Stomach (tissue), 9 donors: ENCODE data around the gene RTN4RL1. TPM values are rescaled to one million over a fixed set of nuclear protein-coding genes. Genes with fewer than 3 reads are reported as not detected.

Source experiments
- DNase-seq, 2 donors: peaks; one replicate each; pipeline versions ENCODE4 v3.0.0 to v3.0.0-alpha.2; 2013 to 2019
- H3K27ac ChIP-seq, 5 donors: fragments of 200-600 bp in 4 of 5; sonication (generic) in 4 of 5; one replicate each; pipeline ENCODE4 v1.5.1; 2013 to 2019; ENCODE audit warnings: mild to moderate bottlenecking in 1 of 5, moderate library complexity in 1 of 5
- H3K27me3 ChIP-seq, 3 donors: fragments of 200-600 bp; sonication (generic); one replicate each; pipeline ENCODE4 v1.5.1; 2017 to 2019; ENCODE audit warnings: mixed run types in 1 of 3
- H3K36me3 ChIP-seq, 4 donors: fragments of 200-600 bp; sonication (generic); 1 replicate in 3 of 4; 2 replicates in 1 of 4; pipeline ENCODE4 v1.5.1; 2016 to 2019
- H3K4me1 ChIP-seq, 4 donors: fragments of 200-600 bp; sonication (generic); one replicate each; pipeline ENCODE4 v1.5.1; 2016 to 2019
- H3K4me3 ChIP-seq, 4 donors: fragments of 200-600 bp; sonication (generic) in 3 of 4; one replicate each; pipeline ENCODE4 v1.5.1; 2016 to 2019; ENCODE audit warnings: mild to moderate bottlenecking in 1 of 4
- H3K9me3 ChIP-seq, 4 donors: fragments of 200-600 bp; sonication (generic); one replicate each; pipeline ENCODE4 v1.5.1; 2016 to 2019
- CTCF ChIP-seq, 7 experiments: fragments of 450-650 bp in 4 of 7; fragments of 200-600 bp in 3 of 7; sonication (generic) in 3 of 7; IDR thresholded peaks; one replicate each; pipeline ENCODE4 v1.5.1; 2016 to 2019; ENCODE audit warnings: antibody characterized with exemption in 7 of 7, control low read depth in 2 of 7, mild to moderate bottlenecking in 1 of 7
- EP300 ChIP-seq: sonication (generic); formaldehyde crosslinking; IDR thresholded peaks from one replicate; pipeline ENCODE4 v1.6.1; 2017; ENCODE audit warnings: antibody characterized with exemption
- POLR2A ChIP-seq, 4 donors: fragments of 450-650 bp; IDR thresholded peaks; one replicate each; pipeline ENCODE4 v1.6.1; 2016; ENCODE audit warnings: antibody characterized with exemption in 4 of 4, control low read depth in 2 of 4, mild to moderate bottlenecking in 1 of 4, moderate library complexity in 1 of 4
- POLR2AphosphoS5 ChIP-seq, 3 donors: sonication (generic); formaldehyde crosslinking; IDR thresholded peaks; one replicate each; pipeline ENCODE4 v1.6.1; 2016; ENCODE audit warnings: antibody characterized with exemption in 3 of 3
- WGBS, 5 donors: extraction: QIAGEN DNeasy Blood & Tissue Kit in 3 of 5; methylation state at CpG; one replicate each; pipeline versions ENCODE4 v1.1.5 to v1.1.7; 2013 to 2018; 5-methylcytosine and 5-hydroxymethylcytosine counted together
- intact Hi-C: fragments of 100-400 bp; cut with DNase I; formaldehyde crosslinking; loops from one replicate; pipeline ENCODE4 v1.15.1; 2023; ENCODE audit warnings: low total_unique reads
- polyA plus RNA-seq, 3 donors: library from polyadenylated mRNA; stranded (reverse); fragments of 200-250 nt; gene quantifications; one replicate each; pipeline ENCODE4 v1.2.3, GENCODE V29; 2013
- total RNA-seq, 5 donors: library from RNA; depleted of rRNA; stranded (reverse); fragments of >200 nt; gene quantifications; one replicate each; pipeline versions ENCODE4 v1.1.0 to v1.2.3, GENCODE V29; 2014 to 2016
- donor health status: healthy with polysubstance abuse.
- donor health status: Bipolar disorder and iron deficiency.
- donor health status: healthy.

The RTN4RL1 gene
- total and polyA plus RNA-seq, 8 donors = 0.50 to 0.92 (median 0.72) TPM; not detected in 4

GRCh38 chr17:2023692-2024571 is 1.2 kb downstream of the RTN4RL1 start:
- peak overlapping the region; percentile 56 to 77 (median 58) for H3K4me3 ChIP-seq
- no peak overlapping the region for H3K27ac ChIP-seq
- no peaks in the 10 kb centered on the region for H3K9me3 ChIP-seq
- intact Hi-C loops = no loop called here
- WGBS, 5 donors = 1 to 2% (median 2%) methylated on average over 24 to 85 of the region's 85 CpGs
- H3K27me3 ChIP-seq = peaks cover 0 to 80% (median 45%) of the 10 kb centered on the region in 3 donors
- no peaks in the 10 kb centered on the region for H3K36me3 ChIP-seq
- peak in 1 of 2 donors; percentile 88 for DNase-seq
- H3K4me1 ChIP-seq = peaks cover 27 to 42% (median 37%) of the 10 kb centered on the region in 4 donors
- TF ChIP-seq POLR2AphosphoS5 (IDR thresholded peaks at IDR 0.05) = no peak
- TF ChIP-seq POLR2A (IDR thresholded peaks at IDR 0.05) = no peak
- no peak for TF ChIP-seq CTCF (IDR thresholded peaks at IDR 0.05)
- no peak for TF ChIP-seq EP300

- no peaks in the 10 kb centered on the region for H3K36me3 ChIP-seq
- no peak for TF ChIP-seq EP300
- no peak for TF ChIP-seq POLR2AphosphoS5 (IDR thresholded peaks at IDR 0.05)
- no peak for TF ChIP-seq POLR2A (IDR thresholded peaks at IDR 0.05)
- no peak for TF ChIP-seq CTCF (IDR thresholded peaks at IDR 0.05)
- no peaks in the 10 kb centered on the region for H3K9me3 ChIP-seq
- peaks cover 0 to 80% (median 41%) of the 10 kb centered on the region in 3 donors for H3K27me3 ChIP-seq
- no peak for DNase-seq
- peak overlapping the region in 1 of 5 donors; percentile 11 for H3K27ac ChIP-seq
- intact Hi-C loops = no loop called here
- H3K4me3 ChIP-seq = peak overlapping the region in 3 of 4 donors; percentile 56 to 77 (median 61)
- 39 to 60% (median 53%) methylated on average over 16 of the region's 16 CpGs for WGBS, 5 donors
- peaks cover 27 to 42% (median 37%) of the 10 kb centered on the region in 4 donors for H3K4me1 ChIP-seq
These were observed 1.9 kb downstream of the RTN4RL1 start for GRCh38 chr17:2023256-2023655.

- peaks cover 0 to 80% (median 42%) of the 10 kb centered on the region in 3 donors for H3K27me3 ChIP-seq
- no peak overlapping the region for H3K4me3 ChIP-seq
- peak overlapping the region in 1 of 5 donors; percentile 11 for H3K27ac ChIP-seq
- DNase-seq = peak in 1 of 2 donors; percentile 29
- WGBS, 5 donors = 69 to 80% (median 78%) methylated on average over 9 to 15 of the region's 15 CpGs
- no peaks in the 10 kb centered on the region for H3K9me3 ChIP-seq
- H3K4me1 ChIP-seq = peaks cover 27 to 41% (median 37%) of the 10 kb centered on the region in 4 donors
- intact Hi-C loops = no loop called here
- TF ChIP-seq EP300 (no peak), POLR2AphosphoS5 (IDR thresholded peaks at IDR 0.05) (no peak), CTCF (IDR thresholded peaks at IDR 0.05) (no peak), POLR2A (IDR thresholded peaks at IDR 0.05) (no peak)
- H3K36me3 ChIP-seq = no peaks in the 10 kb centered on the region
These were observed 2.4 kb downstream of the RTN4RL1 start for GRCh38 chr17:2022647-2023240.

GRCh38 chr17:2020721-2021120 is 4.4 kb downstream of the RTN4RL1 start:
- no peak for DNase-seq
- H3K27ac ChIP-seq = peak overlapping the region in 1 of 5 donors; percentile 20
- H3K36me3 ChIP-seq = no peaks in the 10 kb centered on the region
- peaks cover 0 to 76% (median 32%) of the 10 kb centered on the region in 3 donors for H3K27me3 ChIP-seq
- H3K4me3 ChIP-seq = no peak overlapping the region
- 49 to 59% (median 53%) methylated on average over 8 of the region's 8 CpGs for WGBS, 5 donors
- peaks cover 22 to 31% (median 29%) of the 10 kb centered on the region in 4 donors for H3K4me1 ChIP-seq
- TF ChIP-seq POLR2A (IDR thresholded peaks at IDR 0.05) = no peak
- TF ChIP-seq EP300 = no peak
- no peak for TF ChIP-seq POLR2AphosphoS5 (IDR thresholded peaks at IDR 0.05)
- no peak for TF ChIP-seq CTCF (IDR thresholded peaks at IDR 0.05)
- no peaks in the 10 kb centered on the region for H3K9me3 ChIP-seq
- intact Hi-C loops = no loop called here
